Heart left ventricle (tissue), 16 donors: Measurements from ENCODE around the gene IPO11. TPM values are rescaled to one million over a fixed set of nuclear protein-coding genes. Genes with fewer than 3 reads are reported as not detected.
A peak's percentile ranks its signal among the peaks of the same experiment; 100 is the strongest.
"Not testable (repeated sequence)": the region's sequence is repeated elsewhere in the genome, so short reads cannot be mapped to it uniquely, and the experiment has no call there.

ENCODE experiments used
- ATAC-seq, 4 donors: fragments of 200-7000 bp; cut with Tn5 transposase; one replicate each; pipeline ENCODE4 v1.9.1; 2020 to 2022; ENCODE audit warnings: moderate library complexity in 4 of 4, mild to moderate bottlenecking in 3 of 4, moderate number of reproducible peaks in 1 of 4
- DNase-seq, 5 donors: peaks; one replicate each; pipeline ENCODE4 v3.0.0-alpha.2; 2020
- H3K27ac ChIP-seq, 12 donors: fragments of 200-600 bp; sonication (generic) in 4 of 12; one replicate each; pipeline versions ENCODE4 v1.5.0 to v1.8.0; 2016 to 2022; ENCODE audit warnings: mild to moderate bottlenecking in 2 of 12
- H3K27me3 ChIP-seq, 9 donors: fragments of 200-600 bp; sonication (generic) in 2 of 9; one replicate each; pipeline versions ENCODE4 v1.5.1 to v1.8.0; 2016 to 2022; ENCODE audit warnings: mild to moderate bottlenecking in 3 of 9
- H3K36me3 ChIP-seq, 9 donors: fragments of 200-600 bp; sonication (generic) in 2 of 9; one replicate each; pipeline versions ENCODE4 v1.5.0 to v1.8.0; 2018 to 2022; ENCODE audit warnings: mild to moderate bottlenecking in 2 of 9
- H3K4me1 ChIP-seq, 12 donors: fragments of 200-600 bp; sonication (generic) in 4 of 12; one replicate each; pipeline versions ENCODE4 v1.5.0 to v1.8.0; 2016 to 2022; ENCODE audit warnings: mild to moderate bottlenecking in 3 of 12
- H3K4me3 ChIP-seq, 12 donors: fragments of 200-600 bp; sonication (generic) in 4 of 12; one replicate each; pipeline versions ENCODE4 v1.5.0 to v1.8.0; 2017 to 2022; ENCODE audit warnings: mild to moderate bottlenecking in 9 of 12, moderate library complexity in 4 of 12
- H3K9me3 ChIP-seq, 12 donors: fragments of 200-600 bp; sonication (generic) in 4 of 12; one replicate each; pipeline versions ENCODE4 v1.5.0 to v1.8.0; 2016 to 2022; ENCODE audit warnings: mild to moderate bottlenecking in 1 of 12
- POLR2A ChIP-seq, 2 donors: fragments of 450-650 bp; IDR thresholded peaks; one replicate each; pipeline ENCODE4 v1.6.1; 2017; ENCODE audit warnings: antibody characterized with exemption in 2 of 2, mild to moderate bottlenecking in 2 of 2, moderate library complexity in 2 of 2
- WGBS, 4 donors: extraction: QIAGEN DNeasy Blood & Tissue Kit in 2 of 4; methylation state at CpG; one replicate each; pipeline versions ENCODE4 v1.1.5 to v1.1.7; 2013 to 2018; 5-methylcytosine and 5-hydroxymethylcytosine counted together
- intact Hi-C, 10 donors: fragments of 100-400 bp; cut with DNase I; formaldehyde crosslinking; loops; one replicate each; pipeline versions ENCODE4 v1.11.1 to v1.14.2; 2022
- polyA plus RNA-seq, 2 donors: library from polyadenylated mRNA; stranded (reverse); fragments of 200-250 nt; gene quantifications; one replicate each; pipeline ENCODE4 v1.2.3, GENCODE V29; 2013
- total RNA-seq, 9 donors: library from RNA; depleted of rRNA in 2 of 9; stranded (reverse); fragments of >200 nt in 2 of 9; fragmentation: NEBNext Ultra II Directional in 3 of 9; extraction: Animal tissue kit (Norgen Biotek cat#: 25700) in 3 of 9; gene quantifications; one replicate each; pipeline versions ENCODE4 v1.1.0 to v1.2.4, GENCODE V29; 2016 to 2023
- TF ChIP-seq, protein P1 (sequence below), 12 donors: fragments of 200-600 bp; sonication (generic) in 4 of 12; IDR thresholded peaks; one replicate each; pipeline versions ENCODE4 v1.5.0 to v1.8.0; 2018 to 2022; ENCODE audit warnings: antibody characterized with exemption in 12 of 12, mild to moderate bottlenecking in 5 of 12
- donor health status: ischemic (EF 13 %, LVEDD 7.1; RV severe dilation, severe dysfunction).
- donor health status: healthy with polysubstance abuse.
- donor health status: DM: no; HTN: yes; CAD: no.
- donor health status: DM: no; HTN: no; CAD: no.
- donor health status: ischemic (EF 25% LVEDD 6.9; RV normal size, moderate dysfunction).
- donor health status: ischemic (EF 25% LVEDD 5.7; RV mildly dilated, moderate dysfunction).
- donor health status: healthy.
- donor health status: DM: yes; HTN: yes; CAD: no.
- donor health status: ischemic (EF 35%, LVEDD 5.7; RV mildly dilated, moderate dysfunction).
- donor health status: nonischemic (EF 11% LVEDD 7.7; RV severe dilation, severe dysfunction).
- donor health status: DM: yes; HTN: yes; CAD: no.
- donor health status: PGD.
- donor health status: ischemic (EF 29% LVEDD 5.4; RV normal size, mild dysfunction).
- donor health status: nonischemic (EF 23%, LVEDD 6.1; RV moderate dilation, normal function).

Gene IPO11
- total and polyA plus RNA-seq, 11 donors, result 8.2 to 40.4 (median 29.1) TPM

DNA sequence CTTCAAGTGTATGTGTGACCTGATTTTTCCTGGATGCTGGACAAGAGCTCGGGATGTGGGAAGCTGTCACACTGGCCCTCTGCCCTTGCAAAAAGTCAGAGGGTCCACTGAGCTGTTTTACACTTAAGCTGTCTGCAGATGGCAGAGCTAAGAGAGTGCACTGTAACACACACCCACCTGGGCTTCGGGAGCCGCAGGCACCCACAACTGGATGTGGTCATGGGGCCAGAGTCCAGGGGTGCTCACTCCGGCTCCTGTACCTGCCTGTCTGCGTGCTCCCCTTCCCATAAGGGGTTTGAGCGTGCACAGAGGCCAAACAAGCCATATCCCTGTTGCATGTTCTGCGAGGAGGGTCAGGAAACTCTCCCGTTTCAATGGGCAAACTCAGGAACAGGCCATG lies 248.6 kb downstream of the IPO11 start:
- Histone ChIP-seq H3K9me3 (peaks cover 0 to 3% (median 0%) of the 10 kb centered on the region in 12 donors), H3K27me3 (no peaks in the 10 kb centered on the region), H3K4me1 (no peaks in the 10 kb centered on the region), H3K4me3 (no peak overlapping the region), H3K27ac (no peak overlapping the region), H3K36me3 (no peaks in the 10 kb centered on the region)
- intact Hi-C loops, result no loop called here
- DNase-seq, result no peak
- peak in 1 of 4 donors; percentile 29 for ATAC-seq
- TF ChIP-seq POLR2A (IDR thresholded peaks at IDR 0.05), result no peak
- 73 to 77% (median 75%) methylated on average over 8 of the region's 8 CpGs for WGBS, 4 donors

DNA sequence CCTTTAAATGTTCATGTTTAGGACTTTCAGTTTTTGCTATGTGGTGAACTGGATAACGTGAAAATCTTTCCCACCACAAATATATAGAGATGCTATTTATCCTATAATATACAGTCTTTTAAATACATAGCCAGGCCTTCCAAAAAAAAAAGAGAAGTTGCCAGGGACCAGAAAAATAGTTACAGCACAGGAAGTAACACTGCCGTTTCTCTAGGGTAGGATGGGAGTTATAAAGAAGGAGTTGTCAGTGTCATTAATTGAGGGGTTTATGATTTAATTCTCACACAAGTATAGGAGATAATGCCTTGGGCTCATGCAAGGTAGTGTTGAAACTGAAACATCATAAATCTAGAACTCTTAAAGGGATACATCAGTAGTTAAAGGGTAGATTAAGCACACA lies 250.0 kb downstream of the IPO11 start:
- no peak overlapping the region for H3K27ac ChIP-seq
- TF ChIP-seq, protein P1, sequence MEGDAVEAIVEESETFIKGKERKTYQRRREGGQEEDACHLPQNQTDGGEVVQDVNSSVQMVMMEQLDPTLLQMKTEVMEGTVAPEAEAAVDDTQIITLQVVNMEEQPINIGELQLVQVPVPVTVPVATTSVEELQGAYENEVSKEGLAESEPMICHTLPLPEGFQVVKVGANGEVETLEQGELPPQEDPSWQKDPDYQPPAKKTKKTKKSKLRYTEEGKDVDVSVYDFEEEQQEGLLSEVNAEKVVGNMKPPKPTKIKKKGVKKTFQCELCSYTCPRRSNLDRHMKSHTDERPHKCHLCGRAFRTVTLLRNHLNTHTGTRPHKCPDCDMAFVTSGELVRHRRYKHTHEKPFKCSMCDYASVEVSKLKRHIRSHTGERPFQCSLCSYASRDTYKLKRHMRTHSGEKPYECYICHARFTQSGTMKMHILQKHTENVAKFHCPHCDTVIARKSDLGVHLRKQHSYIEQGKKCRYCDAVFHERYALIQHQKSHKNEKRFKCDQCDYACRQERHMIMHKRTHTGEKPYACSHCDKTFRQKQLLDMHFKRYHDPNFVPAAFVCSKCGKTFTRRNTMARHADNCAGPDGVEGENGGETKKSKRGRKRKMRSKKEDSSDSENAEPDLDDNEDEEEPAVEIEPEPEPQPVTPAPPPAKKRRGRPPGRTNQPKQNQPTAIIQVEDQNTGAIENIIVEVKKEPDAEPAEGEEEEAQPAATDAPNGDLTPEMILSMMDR (IDR thresholded peaks at IDR 0.05), result no peak
- TF ChIP-seq POLR2A (IDR thresholded peaks at IDR 0.05), result no peak
- H3K9me3 ChIP-seq, result peaks cover 0 to 3% (median 0%) of the 10 kb centered on the region in 12 donors
- no peaks in the 10 kb centered on the region for H3K36me3 ChIP-seq
- DNase-seq (no peak), ATAC-seq (no peak)
- intact Hi-C loops, result no loop called here
- H3K4me3 ChIP-seq, result no peak overlapping the region
- H3K27me3 ChIP-seq, result no peaks in the 10 kb centered on the region
- 53 to 61% (median 58%) methylated on average over 2 of the region's 2 CpGs for WGBS, 4 donors
- H3K4me1 ChIP-seq, result no peaks in the 10 kb centered on the region

DNA sequence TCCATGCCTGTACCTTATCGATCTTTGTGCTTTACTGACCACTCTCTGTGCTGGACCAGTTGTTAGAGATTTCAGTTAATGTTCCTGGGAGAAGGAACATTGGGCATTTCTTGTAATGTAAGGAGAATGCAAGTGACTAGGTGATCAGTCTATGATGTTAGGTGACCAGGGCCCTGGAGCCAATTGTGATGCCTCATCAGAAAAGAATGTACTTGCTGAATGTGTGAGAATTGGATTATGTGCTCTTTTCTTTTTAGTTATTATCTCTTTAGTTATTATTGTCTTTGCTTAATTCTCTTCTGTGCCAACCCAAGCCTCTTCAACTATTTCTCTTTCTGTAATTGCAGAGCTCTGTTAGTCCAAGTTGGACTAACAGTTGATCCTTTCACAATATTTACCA lies 258.9 kb downstream of the IPO11 start:
- ATAC-seq, result no peak
- no peaks in the 10 kb centered on the region for H3K4me1 ChIP-seq
- peaks cover 0 to 10% (median 0%) of the 10 kb centered on the region in 12 donors for H3K9me3 ChIP-seq
- 89 to 96% (median 93%) methylated on average over 1 of the region's 1 CpG for WGBS, 4 donors
- H3K4me3 ChIP-seq, result no peak overlapping the region
- no peaks in the 10 kb centered on the region for H3K27me3 ChIP-seq
- no peaks in the 10 kb centered on the region for H3K36me3 ChIP-seq
- TF ChIP-seq, protein P1 (IDR thresholded peaks at IDR 0.05), result no peak
- TF ChIP-seq POLR2A (IDR thresholded peaks at IDR 0.05), result no peak
- H3K27ac ChIP-seq, result no peak overlapping the region
- DNase-seq, result no peak
- intact Hi-C loops, result no loop called here

DNA sequence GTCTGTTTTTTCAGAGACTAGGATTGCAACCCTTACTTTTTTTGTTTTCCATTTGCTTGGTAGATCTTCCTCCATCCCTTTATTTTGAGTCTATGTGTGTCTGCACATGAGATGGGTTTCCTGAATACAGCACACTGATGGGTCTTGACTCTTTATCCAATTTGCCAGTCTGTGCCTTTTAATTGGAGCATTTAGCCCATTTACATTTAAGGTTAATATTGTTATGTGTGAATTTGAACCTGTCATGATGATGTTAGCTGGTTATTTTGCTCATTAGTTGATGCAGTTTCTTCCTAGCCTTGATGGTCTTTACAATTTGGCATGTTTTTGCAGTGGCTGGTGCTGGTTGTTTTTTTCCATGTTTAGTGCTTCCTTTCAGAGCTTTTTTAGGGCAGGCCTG lies 264.0 kb downstream of the IPO11 start:
- intact Hi-C loops, H3K36me3 ChIP-seq, H3K27ac ChIP-seq, ATAC-seq, DNase-seq, H3K27me3 ChIP-seq, H3K4me1 ChIP-seq, H3K4me3 ChIP-seq: not testable (repeated sequence)
- peaks cover 0 to 31% (median 3%) of the 10 kb centered on the region in 12 donors for H3K9me3 ChIP-seq

Other genes with a start within 250 kb of the IPO11 start
- gene KIF2A, start 106.6 kb upstream of the IPO11 start, total RNA-seq, result 10 to 100 TPM in 5 of 9 donors, 1 to 10 TPM in 4; 7.7 to 18.8 (median 14.3) TPM
- 10 to 100 TPM in 1 of 2 donors, 1 to 10 TPM in 1; 1.5 to 10.7 TPM for gene KIF2A, start 106.6 kb upstream of the IPO11 start, polyA plus RNA-seq
- 10 to 100 TPM; 16.5 to 23.3 (median 18.4) TPM for gene DIMT1, start 8.9 kb upstream of the IPO11 start, total RNA-seq
- 10 to 100 TPM in 1 of 2 donors, 1 to 10 TPM in 1; 9.0 to 24.1 TPM for gene DIMT1, start 8.9 kb upstream of the IPO11 start, polyA plus RNA-seq
- gene LRRC70, start 166.1 kb downstream of the IPO11 start, total RNA-seq, result 1 to 10 TPM in 5 of 9 donors, under 1 TPM in 4; 0.37 to 2.3 (median 1.1) TPM
- 1 to 10 TPM; 1.7 to 1.8 TPM for gene LRRC70, start 166.1 kb downstream of the IPO11 start, polyA plus RNA-seq